ENCODE results near the gene ZFP82.

The ZFP82 gene

GRCh38 chr19:36377541-36378178 is 40.8 kb downstream of the ZFP82 start:
- peak overlapping the region; percentile 57 for H3K4me3 ChIP-seq (replicated peaks; ENCODE audit: low read depth, low read length)
- no peak for TF ChIP-seq CTCF (IDR thresholded peaks at IDR 0.05; ENCODE audit: low read depth, low read length, missing control alignments)

GRCh38 chr19:36373638-36374156 is 44.7 kb downstream of the ZFP82 start:
- TF ChIP-seq CTCF (IDR thresholded peaks at IDR 0.05; ENCODE audit: low read depth, low read length, missing control alignments) = no peak
- no peak for DNase-seq (ENCODE audit: extremely low read depth, low read depth)
- H3K4me3 ChIP-seq (replicated peaks; ENCODE audit: low read depth, low read length) = no peak overlapping the region

More at GRCh38 chr19:36377541-36378178, 40.8 kb downstream of the ZFP82 start:
- no peak for DNase-seq (ENCODE audit: extremely low read depth, low read depth)

GRCh38 chr19:36371886-36372285 is 46.6 kb downstream of the ZFP82 start:
- no peak for DNase-seq (ENCODE audit: extremely low read depth, low read depth)
- TF ChIP-seq CTCF (IDR thresholded peaks at IDR 0.05; ENCODE audit: low read depth, low read length, missing control alignments) = no peak

GRCh38 chr19:36363845-36364244 is 54.6 kb downstream of the ZFP82 start:
- no peak for DNase-seq (ENCODE audit: extremely low read depth, low read depth)
- no peak overlapping the region for H3K4me3 ChIP-seq (replicated peaks; ENCODE audit: low read depth, low read length)
- no peak for TF ChIP-seq CTCF (IDR thresholded peaks at IDR 0.05; ENCODE audit: low read depth, low read length, missing control alignments)

More at GRCh38 chr19:36371886-36372285, 46.6 kb downstream of the ZFP82 start:
- H3K4me3 ChIP-seq (replicated peaks; ENCODE audit: low read depth, low read length) = no peak overlapping the region

Measured in HFF-Myc (cell line).